IMR-90 (cell line): ENCODE data around the gene ARMH3. TPM values are rescaled to one million over a fixed set of nuclear protein-coding genes. Genes with fewer than 3 reads are reported as not detected.

Experiments used
- ATAC-seq: fragments of 200-7000 bp; cut with Tn5 transposase; 2 replicates; pipeline ENCODE4 v1.9.1; 2020; ENCODE audit warnings: low read depth, mild to moderate bottlenecking, moderate library complexity
- BruUV-seq: library from RNA; stranded (reverse); fragments of 400-500 nt; replicated peaks from 2 replicates; lab custom pipeline; 2021; lab: Mats Ljungman, UMichigan
- CTCF ChIA-PET: fragments of 300-600 bp; formaldehyde crosslinking; extraction: SDS; loops from one replicate; lab custom pipeline; 2021; ENCODE audit warnings: antibody characterized with exemption; lab: Yijun Ruan, JAX
- POLR2A ChIA-PET: fragments of 300-600 bp; sonication (Branson Sonifier 250); formaldehyde crosslinking; loops from one replicate; lab custom pipeline; 2022; ENCODE audit warnings: antibody characterized with exemption; ENCODE audit not compliant: unreplicated experiment; lab: Charles Lee
- DNase-seq: peaks from one replicate; pipeline ENCODE4 v3.0.0; 2013
- H2AFZ ChIP-seq: replicated peaks from 2 replicates; pipeline ENCODE3; 2013; ENCODE audit warnings: low read length, mild to moderate bottlenecking; ENCODE audit not compliant: poor library complexity
- H2AK5ac ChIP-seq: 2 replicates; pipeline ENCODE4 v1.6.1; 2013; ENCODE audit warnings: low read depth, low read length, inconsistent platforms
- H2AK9ac ChIP-seq: replicated peaks from 2 replicates; pipeline ENCODE3; 2013; ENCODE audit warnings: mild to moderate bottlenecking, low read depth, low read length, moderate library complexity; ENCODE audit not compliant: poor library complexity
- H2BK120ac ChIP-seq: 2 replicates; pipeline ENCODE4 v1.6.1; 2013; ENCODE audit warnings: low read depth, low read length, inconsistent platforms
- H2BK15ac ChIP-seq: 3 replicates; pipeline ENCODE4 v1.6.1; 2013; ENCODE audit warnings: low read depth, low read length, inconsistent platforms
- H2BK20ac ChIP-seq: 2 replicates; pipeline ENCODE4 v1.6.1; 2013; ENCODE audit warnings: low read depth, mild to moderate bottlenecking, inconsistent platforms, low read length, moderate library complexity
- H2BK5ac ChIP-seq: 2 replicates; pipeline ENCODE4 v1.6.1; 2013; ENCODE audit warnings: mild to moderate bottlenecking, low read depth, low read length, inconsistent platforms; ENCODE audit not compliant: poor library complexity, severe bottlenecking
- H3K14ac ChIP-seq: replicated peaks from 2 replicates; pipeline ENCODE4 v1.6.1; 2013; ENCODE audit warnings: low read depth, low read length, inconsistent platforms
- H3K18ac ChIP-seq: 2 replicates; pipeline ENCODE4 v1.6.1; 2013; ENCODE audit warnings: low read depth, low read length, control low read depth
- H3K23ac ChIP-seq: 2 replicates; pipeline ENCODE4 v1.6.1; 2013; ENCODE audit warnings: low read depth, low read length, inconsistent platforms
- H3K27ac ChIP-seq: 2 replicates; pipeline ENCODE4 v1.5.1; 2013; ENCODE audit warnings: mild to moderate bottlenecking, control low read depth, low read length; ENCODE audit not compliant: insufficient read depth
- H3K27me3 ChIP-seq: 2 replicates; pipeline ENCODE4 v1.6.1; 2013; ENCODE audit warnings: low read length; ENCODE audit not compliant: control insufficient read depth, insufficient read depth
- H3K36me3 ChIP-seq: 2 replicates; pipeline ENCODE4 v1.6.1; 2013; ENCODE audit warnings: low read length, mixed read lengths; ENCODE audit not compliant: control insufficient read depth, insufficient read depth
- H3K4ac ChIP-seq: 2 replicates; pipeline ENCODE4 v1.6.1; 2013; ENCODE audit warnings: low read depth, low read length, inconsistent platforms
- H3K4me1 ChIP-seq: 2 replicates; pipeline ENCODE4 v1.6.1; 2013; ENCODE audit warnings: low read length, mixed read lengths; ENCODE audit not compliant: control insufficient read depth, insufficient read depth
- H3K4me2 ChIP-seq: 2 replicates; pipeline ENCODE4 v1.6.1; 2013; ENCODE audit warnings: low read depth, mild to moderate bottlenecking, control low read depth, low read length, moderate library complexity
- H3K4me3 ChIP-seq: 2 replicates; pipeline ENCODE4 v1.5.1; 2013; ENCODE audit warnings: low read depth, mild to moderate bottlenecking, control low read depth, low read length, moderate library complexity; ENCODE audit not compliant: insufficient read depth
- H3K56ac ChIP-seq: 2 replicates; pipeline ENCODE4 v1.6.1; 2013; ENCODE audit warnings: low read length, inconsistent platforms; ENCODE audit not compliant: insufficient read depth; ENCODE audit errors: extremely low read depth
- H3K79me1 ChIP-seq, 2 experiments: 2 replicates each; pipeline ENCODE4 v1.6.1; 2013; ENCODE audit warnings: low read length in 2 of 2, inconsistent platforms in 1 of 2, low read depth in 1 of 2
- H3K9ac ChIP-seq: 2 replicates; pipeline ENCODE4 v1.6.1; 2013; ENCODE audit warnings: low read depth, low read length, control low read depth
- H3K9me1 ChIP-seq: 2 replicates; pipeline ENCODE4 v1.6.1; 2013; ENCODE audit warnings: low read length, inconsistent platforms; ENCODE audit not compliant: insufficient read depth
- H3K9me3 ChIP-seq: 2 replicates; pipeline ENCODE4 v1.6.1; 2013; ENCODE audit warnings: low read length; ENCODE audit not compliant: control insufficient read depth, insufficient read depth
- H4K20me1 ChIP-seq: 2 replicates; pipeline ENCODE4 v1.6.1; 2013; ENCODE audit warnings: low read length, inconsistent platforms; ENCODE audit not compliant: insufficient read depth
- H4K5ac ChIP-seq: 2 replicates; pipeline ENCODE4 v1.6.1; 2013; ENCODE audit warnings: mild to moderate bottlenecking, low read depth, low read length, control low read depth
- H4K8ac ChIP-seq, 2 experiments: 2 replicates each; pipeline ENCODE4 v1.6.1; 2013; ENCODE audit warnings: low read depth in 2 of 2, low read length in 2 of 2, control low read depth in 1 of 2, inconsistent platforms in 1 of 2
- H4K91ac ChIP-seq: 2 replicates; pipeline ENCODE4 v1.6.1; 2013; ENCODE audit warnings: low read depth, low read length, inconsistent platforms; ENCODE audit not compliant: insufficient read depth
- MAZ ChIP-seq: IDR thresholded peaks from 2 replicates; pipeline ENCODE4 v1.6.1; 2012; ENCODE audit warnings: low read depth, mild to moderate bottlenecking, low read length, improper control_type of control experiment, moderate library complexity, borderline replicate concordance
- WGBS, 2 experiments: methylation state at CpG; one replicate each; pipeline versions ENCODE4 v1.1.5 to v1.1.7; 2013; ENCODE audit warnings: missing lambda C conversion rate in 2 of 2; ENCODE audit not compliant: insufficient read length in 1 of 2; ENCODE audit errors: extremely low coverage in 2 of 2; 5-methylcytosine and 5-hydroxymethylcytosine counted together
- dilution Hi-C: fragments of 300-500 bp; cut with HindIII; formaldehyde crosslinking; loops from one replicate; pipeline ENCODE4 v1.14.3; 2018; ENCODE audit warnings: low sequenced_read_pairs; ENCODE audit not compliant: unreplicated experiment
- in situ Hi-C: fragments of 300-500 bp; cut with MboI; formaldehyde crosslinking; loops from 3 replicates; pipeline ENCODE4 v1.14.3; 2019; ENCODE audit warnings: low sequenced_read_pairs, inconsistent platforms, mixed read lengths
- intact Hi-C: fragments of 100-400 bp; cut with micrococcal nuclease; formaldehyde crosslinking; loops from 2 replicates; pipeline ENCODE4 v1.10.0; 2022
- polyA plus RNA-seq, 3 experiments: library from polyadenylated mRNA; depleted of rRNA; stranded (reverse); fragments of >200 nt; gene quantifications; 2 replicates each; pipeline ENCODE4 v1.2.3, GENCODE V29; 2012; ENCODE audit warnings: low replicate concordance in 1 of 3
- total RNA-seq: library from RNA; depleted of rRNA; stranded (reverse); fragments of >200 nt; gene quantifications from 2 replicates; pipeline ENCODE4 v1.2.3, GENCODE V29; 2012

Gene ARMH3
- total and polyA plus RNA-seq, 2 of the 4 experiments (the other 2 are of a cell fraction), result 12.1 to 13.1 TPM

DNA sequence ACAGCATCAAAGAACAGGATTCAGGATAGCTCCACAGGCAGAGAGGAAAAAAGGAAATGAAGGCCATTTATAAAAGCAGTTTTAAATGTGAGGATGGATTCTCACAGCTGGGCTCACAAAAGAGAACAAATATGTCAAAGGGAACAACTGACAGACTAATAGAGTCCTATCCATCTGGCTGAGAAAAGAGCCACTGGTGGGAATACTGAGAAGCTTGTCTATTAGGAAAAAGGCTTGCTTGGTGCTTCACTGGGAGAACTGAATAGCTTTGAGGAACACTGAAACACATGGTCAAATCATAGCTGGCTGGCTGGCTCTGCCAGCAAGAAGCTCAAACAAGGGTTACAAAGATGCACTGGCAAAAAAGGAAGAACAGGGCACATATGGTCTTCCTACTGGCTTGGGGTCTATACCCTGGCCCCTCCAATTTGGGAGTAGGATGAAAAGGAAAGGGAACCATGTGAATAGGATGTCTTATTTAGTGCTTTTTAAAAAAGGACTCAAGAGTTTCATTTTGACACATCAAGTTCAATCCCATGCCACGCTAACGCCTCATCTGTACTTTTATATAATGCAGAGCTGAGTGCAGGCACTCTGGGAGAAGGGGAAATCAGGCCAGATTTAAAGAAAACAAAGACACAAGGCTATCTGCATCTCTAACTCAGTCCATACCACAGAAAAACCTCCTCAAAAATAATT, 167.6 kb downstream of the ARMH3 start:
- DNase-seq (no peak), ATAC-seq (no peak)
- no peak overlapping the region for H2AK9ac ChIP-seq
- H2BK15ac ChIP-seq, result no peak overlapping the region
- H3K4ac ChIP-seq, result no peak overlapping the region
- no peak overlapping the region for H3K27ac ChIP-seq
- H3K9me1 ChIP-seq, result no peaks in the 10 kb centered on the region
- no peaks in the 10 kb centered on the region for H3K36me3 ChIP-seq
- H3K18ac ChIP-seq, result no peak overlapping the region
- no peak overlapping the region for H3K9ac ChIP-seq
- in situ Hi-C loops (loop anchor here (10.0 kb wide), 1 partner anchor 126 kb away; no protein-coding TSS in a partner anchor), dilution Hi-C loops (no loop called here), intact Hi-C loops (no loop called here)
- H3K4me3 ChIP-seq, result no peak overlapping the region
- H3K79me1 ChIP-seq, result peaks cover 0 to 4% of the 10 kb centered on the region in 2 experiments; a peak in 2 of 4 replicates
- no TSS peak for BruUV-seq
- H2BK20ac ChIP-seq, result no peak overlapping the region
- no CpG with 5 or more reads among the region's 2 CpGs for WGBS, 2 experiments
- no peak overlapping the region for H2AFZ ChIP-seq
- ChIA-PET POLR2A (interaction anchor here (0.6 kb wide), 2 partner anchors 137 to 375 kb away, joined by 5 to 6 read pairs; no protein-coding TSS in a partner anchor), CTCF (interaction anchor here (0.6 to 3.7 kb wide), 4 partner anchors 45 to 122 kb away, joined by 3 to 23 read pairs (median 6); partner anchors contain the start of gene KCNIP2)
- H4K20me1 ChIP-seq, result no peaks in the 10 kb centered on the region
- no peaks in the 10 kb centered on the region for H3K27me3 ChIP-seq
- H3K14ac ChIP-seq, result no peak overlapping the region
- no peak overlapping the region for H2BK5ac ChIP-seq
- no peak for TF ChIP-seq MAZ
- no peak overlapping the region for H2BK120ac ChIP-seq
- H3K56ac ChIP-seq, result no peak overlapping the region
- H3K4me1 ChIP-seq, result no peaks in the 10 kb centered on the region
- H4K8ac ChIP-seq, result no peak overlapping the region
- H3K9me3 ChIP-seq, result no peaks in the 10 kb centered on the region
- H4K5ac ChIP-seq, result no peak overlapping the region
- H2AK5ac ChIP-seq, result no peak overlapping the region
- H4K91ac ChIP-seq, result no peak overlapping the region
- no peak overlapping the region for H3K23ac ChIP-seq
- no peak overlapping the region for H3K4me2 ChIP-seq
